Raji (cell line): ENCODE data around the gene CDC73.

ENCODE experiments used
- POLR2A ChIP-seq: IDR thresholded peaks from 2 replicates; pipeline ENCODE4 v1.6.1; 2011; ENCODE audit warnings: low read depth, low read length, control low read depth; ENCODE audit not compliant: insufficient read depth

CDC73 gene

DNA sequence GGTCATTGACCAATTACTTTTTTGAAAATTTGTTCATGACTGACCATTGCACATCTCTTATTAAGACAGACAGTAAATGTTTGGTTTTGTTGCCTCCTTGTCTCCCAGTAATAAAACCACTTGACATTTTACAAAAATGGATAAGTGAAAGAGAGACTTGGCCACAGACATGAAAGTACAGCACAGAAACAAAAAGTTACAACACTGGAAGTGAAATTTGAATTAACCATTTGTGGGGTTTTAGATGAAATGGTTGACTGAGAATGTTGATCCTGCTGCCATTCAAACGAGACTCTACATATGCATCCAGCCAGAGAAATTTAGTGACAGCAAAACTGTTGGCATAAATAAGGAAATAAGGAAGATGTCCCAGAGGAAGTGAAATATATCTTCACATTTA, 143.9 kb downstream of the CDC73 start:
- TF ChIP-seq POLR2A, result no peak

DNA sequence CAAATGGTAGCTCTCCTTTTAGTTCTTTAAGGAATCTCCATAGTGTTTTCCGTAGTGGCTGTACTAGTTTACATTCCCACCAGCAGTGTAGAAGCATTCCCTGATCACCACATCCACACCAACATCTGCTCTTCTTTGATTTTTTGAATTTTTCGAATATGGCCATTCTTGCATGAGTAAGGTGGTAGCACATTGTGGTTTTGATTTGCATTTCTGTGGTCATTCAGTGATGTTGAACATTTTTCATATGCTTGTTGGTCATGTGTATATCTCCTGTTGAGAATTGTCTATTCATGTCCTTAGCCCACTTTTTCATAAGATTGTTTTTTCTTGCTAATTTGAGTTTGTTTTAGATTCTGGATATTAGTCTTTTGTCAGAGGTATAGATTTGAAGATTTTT, 149.2 kb downstream of the CDC73 start:
- no peak for TF ChIP-seq POLR2A

DNA sequence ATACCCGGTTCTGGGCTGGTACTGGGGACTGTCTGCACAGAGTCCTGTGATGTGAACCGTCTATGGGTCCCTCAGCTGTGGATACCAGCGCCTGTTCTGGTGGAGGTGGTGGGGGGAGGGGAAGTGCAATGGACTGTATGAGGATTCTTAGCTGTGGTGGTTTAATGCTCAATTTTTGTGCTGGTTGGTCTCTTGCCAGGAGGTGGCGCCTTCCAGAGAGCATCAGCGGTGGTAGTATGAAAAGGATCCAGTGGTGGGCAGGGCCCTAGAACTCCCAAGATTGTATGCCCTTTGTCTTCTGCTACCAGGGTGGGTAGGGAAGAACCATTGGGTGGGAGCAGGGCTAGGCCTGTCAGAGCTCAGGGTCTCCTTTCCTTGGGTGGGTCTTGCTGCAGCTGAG, 153.9 kb downstream of the CDC73 start:
- TF ChIP-seq POLR2A, result no peak

DNA sequence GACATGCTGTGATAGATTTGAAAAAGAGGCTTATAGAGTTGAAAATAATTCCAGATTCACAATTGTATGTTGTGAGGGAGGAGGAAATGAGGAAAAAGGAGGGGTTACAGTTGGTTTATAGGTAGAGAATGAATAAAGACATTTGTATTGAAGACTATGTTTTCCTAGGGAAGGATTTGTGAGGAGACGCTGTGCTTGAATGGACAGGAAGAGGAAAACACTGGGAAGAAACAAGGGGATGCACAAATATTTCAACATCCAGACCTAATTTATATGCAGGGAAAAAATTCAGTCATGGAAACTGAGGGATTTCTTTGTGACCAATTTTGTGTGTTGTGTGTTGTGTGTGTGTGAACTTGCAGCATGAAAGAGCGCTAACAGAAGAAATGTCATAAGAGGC, 157.1 kb downstream of the CDC73 start:
- TF ChIP-seq POLR2A, result no peak

DNA sequence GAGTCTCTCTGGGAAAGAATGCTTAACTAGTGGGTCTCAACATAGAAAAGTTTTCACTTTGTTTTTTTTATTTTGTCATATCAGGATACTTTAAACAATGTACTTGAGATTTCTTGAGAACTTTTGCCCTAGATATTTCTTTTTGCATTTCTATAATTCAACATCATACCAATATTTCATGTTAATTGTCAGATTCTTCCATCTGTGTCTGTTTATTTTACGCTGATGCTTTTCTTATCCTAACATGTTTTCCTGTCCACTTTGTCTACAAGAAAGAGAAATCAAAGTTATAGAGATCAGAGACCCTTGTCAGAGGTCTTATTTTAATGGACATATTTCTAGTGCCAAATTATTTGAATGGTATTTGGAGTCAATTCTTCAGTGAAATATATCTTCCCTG, 160.1 kb downstream of the CDC73 start:
- TF ChIP-seq POLR2A, result no peak

DNA sequence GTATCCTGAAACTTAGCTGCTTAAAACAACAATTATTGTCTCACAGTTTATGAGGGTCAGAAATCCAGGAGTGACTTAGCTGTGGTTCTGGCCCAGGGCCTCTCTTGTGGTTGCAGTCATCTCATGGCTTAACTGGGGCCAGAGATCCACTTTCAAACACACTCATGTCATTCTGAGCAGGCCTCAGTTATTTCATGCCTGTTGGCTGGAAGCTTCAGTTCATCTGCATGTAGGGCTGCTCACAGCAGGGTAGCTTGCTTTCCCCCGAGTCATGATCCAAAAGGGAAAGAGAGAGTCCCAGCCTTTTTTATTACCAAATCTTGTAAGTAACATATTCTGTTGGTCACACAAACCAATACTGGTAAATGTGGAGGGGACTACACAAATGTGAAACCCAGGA, 161.2 kb downstream of the CDC73 start:
- no peak for TF ChIP-seq POLR2A

DNA sequence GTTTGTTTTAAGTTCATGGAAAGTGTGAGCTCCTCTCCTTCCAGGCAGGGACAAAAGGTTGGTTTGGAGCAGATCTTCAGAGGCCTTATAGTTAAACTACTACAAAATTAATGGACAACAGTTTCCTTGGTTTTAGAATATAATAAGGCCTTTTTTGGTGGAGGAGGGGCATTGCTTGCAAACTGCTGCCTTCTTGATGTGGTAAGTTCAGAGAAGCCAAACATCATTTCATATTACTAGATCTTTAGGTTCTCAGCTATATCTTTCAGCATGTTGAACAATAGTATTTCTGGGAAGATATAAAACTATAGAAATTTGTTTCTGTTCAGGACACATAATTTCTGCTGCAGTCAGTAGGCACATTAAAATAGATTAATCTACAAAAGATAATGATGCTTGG, 162.4 kb downstream of the CDC73 start:
- TF ChIP-seq POLR2A, result no peak

DNA sequence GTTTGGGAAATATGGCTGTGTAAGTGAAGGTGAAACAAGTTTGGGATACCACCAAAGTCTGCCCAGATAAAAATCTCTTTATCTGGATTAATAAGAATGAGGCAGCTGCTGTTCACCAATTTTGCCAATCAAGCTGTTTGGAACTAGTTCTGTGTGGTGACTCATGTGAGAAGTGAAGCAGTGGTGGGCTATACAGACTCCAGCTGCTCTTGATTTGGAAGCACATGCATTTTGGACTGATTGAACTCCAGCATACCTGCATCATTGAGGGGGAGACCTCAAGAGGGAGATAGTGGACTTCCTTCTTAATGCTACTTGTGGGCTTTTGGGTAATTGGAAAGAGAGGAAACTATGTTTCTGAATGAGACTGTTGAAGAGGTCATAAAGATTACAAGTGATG, 163.8 kb downstream of the CDC73 start:
- TF ChIP-seq POLR2A, result no peak

DNA sequence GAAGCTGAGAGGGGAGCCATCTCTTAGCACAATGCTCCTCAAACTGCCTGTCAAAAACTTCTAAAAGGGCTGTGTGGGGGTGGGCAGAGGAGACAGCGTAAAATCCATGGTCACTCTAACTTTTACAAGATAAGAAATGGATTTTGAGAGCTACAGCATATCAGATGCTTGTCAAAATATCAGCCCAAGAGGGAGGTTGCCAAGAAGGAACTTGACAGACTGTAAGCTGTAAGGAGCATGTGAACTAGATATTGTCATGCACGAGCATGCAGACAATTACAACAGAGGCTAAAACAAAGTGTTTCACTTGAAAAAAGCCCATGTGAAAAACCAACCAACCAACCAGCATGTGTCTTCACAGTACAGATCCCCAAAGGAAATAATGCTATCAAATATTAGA, 171.9 kb downstream of the CDC73 start:
- no peak for TF ChIP-seq POLR2A

DNA sequence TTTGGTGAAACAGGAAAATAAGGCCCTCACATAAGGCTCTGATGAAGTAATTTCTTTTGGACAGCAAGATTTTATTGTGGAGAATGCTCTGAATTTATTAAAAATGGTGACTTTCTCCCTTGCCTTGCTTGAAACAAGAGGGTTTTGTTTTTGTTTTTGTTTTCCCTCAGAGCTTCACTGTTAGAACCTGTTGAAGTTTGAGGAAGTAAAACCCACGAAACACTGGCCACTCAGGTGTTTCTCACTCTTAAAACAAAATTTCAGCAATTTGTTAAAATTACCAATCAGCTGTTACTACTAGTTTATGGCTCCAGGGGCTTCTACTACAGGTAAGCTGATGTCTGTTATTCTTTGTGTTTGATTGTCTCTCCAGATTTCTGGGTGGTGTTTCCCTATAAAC, 177.2 kb downstream of the CDC73 start:
- no peak for TF ChIP-seq POLR2A

DNA sequence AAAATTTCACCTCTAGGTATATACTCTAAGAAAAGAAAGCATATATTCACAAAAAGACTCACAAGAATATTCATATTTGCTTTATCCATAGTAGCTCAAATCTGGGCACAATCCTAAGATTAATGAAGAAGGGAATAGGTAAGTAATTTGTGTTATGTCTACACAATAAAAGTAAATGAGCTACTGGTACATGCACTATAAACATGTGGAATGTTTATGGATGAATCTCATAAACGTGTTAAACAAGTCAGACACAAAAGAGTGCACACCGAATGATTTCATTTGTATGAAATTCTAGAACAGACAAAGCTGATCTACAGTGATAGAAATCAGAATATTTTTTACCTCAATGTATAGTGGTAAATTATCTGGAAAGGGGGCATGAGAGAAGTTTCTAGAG, 179.9 kb downstream of the CDC73 start:
- TF ChIP-seq POLR2A, result no peak

DNA sequence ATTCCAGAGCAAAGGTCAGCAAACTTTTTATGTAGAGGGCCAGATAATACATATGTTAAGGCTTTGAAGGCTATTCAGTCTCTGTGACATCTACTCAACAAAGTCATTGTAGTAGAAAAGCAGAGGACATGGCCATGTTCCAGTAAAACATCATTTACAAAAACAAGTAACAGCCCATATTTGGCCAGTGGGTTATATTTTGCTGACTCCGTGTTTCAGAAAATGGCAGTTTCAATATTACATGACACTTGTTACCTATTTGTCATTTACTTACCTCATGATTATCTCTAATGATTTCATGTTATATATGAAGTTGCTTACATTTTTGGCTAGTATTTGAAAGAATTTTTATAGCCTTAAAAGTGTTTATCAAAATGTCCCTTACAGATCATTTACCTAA, 182.0 kb downstream of the CDC73 start:
- TF ChIP-seq POLR2A, result no peak
